H1 (cell line): ENCODE results near the gene NAP1L1. TPM values are rescaled to one million over a fixed set of nuclear protein-coding genes. Genes with fewer than 3 reads are reported as not detected.

ENCODE experiments used
- CTCF ChIA-PET: fragments of 300-600 bp; sonication (Branson Sonifier 250); formaldehyde crosslinking; loops from one replicate; lab custom pipeline; 2021; ENCODE audit not compliant: partially characterized antibody; lab: Charles Lee
- POLR2A ChIA-PET: fragments of 300-600 bp; sonication (Branson Sonifier 250); formaldehyde crosslinking; loops from one replicate; lab custom pipeline; 2021; ENCODE audit warnings: inconsistent platforms; ENCODE audit not compliant: partially characterized antibody; lab: Charles Lee
- DNase-seq, 2 experiments: peaks; one replicate each; pipeline versions ENCODE4 v3.0.0 to v3.0.0-alpha.2; 2010 to 2022; ENCODE audit warnings: low spot score in 2 of 2, low read depth in 1 of 2, mixed read lengths in 1 of 2
- FAIRE-seq: peaks from 2 replicates; lab custom pipeline; 2011; peaks lifted over from hg19 to GRCh38; lab: Jason Lieb, UNC
- H2AFZ ChIP-seq: 2 replicates; pipeline ENCODE4 v1.8.1; 2012; ENCODE audit warnings: low read length, inconsistent platforms
- H2AK5ac ChIP-seq: 2 replicates; pipeline ENCODE4 v1.6.1; 2013; ENCODE audit warnings: low read depth, low read length
- H2BK120ac ChIP-seq: replicated peaks from 2 replicates; pipeline ENCODE3; 2013; ENCODE audit warnings: low read depth, low read length, inconsistent platforms
- H2BK12ac ChIP-seq: 2 replicates; pipeline ENCODE4 v1.6.1; 2013; ENCODE audit warnings: low read depth, low read length
- H2BK15ac ChIP-seq: 2 replicates; pipeline ENCODE4 v1.6.1; 2013; ENCODE audit warnings: low read length
- H2BK20ac ChIP-seq: 2 replicates; pipeline ENCODE4 v1.6.1; 2013; ENCODE audit warnings: low read length
- H2BK5ac ChIP-seq: 2 replicates; pipeline ENCODE4 v1.6.1; 2013; ENCODE audit warnings: low read depth, low read length
- H3K14ac ChIP-seq: 2 replicates; pipeline ENCODE4 v1.6.1; 2013; ENCODE audit warnings: inconsistent platforms; ENCODE audit not compliant: insufficient read length
- H3K18ac ChIP-seq: 2 replicates; pipeline ENCODE4 v1.6.1; 2013; ENCODE audit warnings: low read length; ENCODE audit errors: extremely low read depth
- H3K23ac ChIP-seq: 2 replicates; pipeline ENCODE4 v1.6.1; 2013; ENCODE audit warnings: inconsistent platforms; ENCODE audit not compliant: insufficient read length
- H3K23me2 ChIP-seq: 2 replicates; pipeline ENCODE4 v1.6.1; 2013; ENCODE audit warnings: low read depth, low read length
- H3K27ac ChIP-seq: 2 replicates; pipeline ENCODE4 v1.6.1; 2011; ENCODE audit warnings: low read depth, low read length, inconsistent platforms
- H3K27me3 ChIP-seq, 4 experiments: replicated peaks in 1 of 4; 1 replicate in 1 of 4; 2 replicates in 3 of 4; pipeline versions ENCODE4 v1.6.1 to v1.8.1; 2011 to 2013; ENCODE audit warnings: low read length in 3 of 4, mild to moderate bottlenecking in 3 of 4, inconsistent platforms in 2 of 4, mixed read lengths in 2 of 4, moderate library complexity in 1 of 4; ENCODE audit not compliant: control insufficient read depth in 3 of 4, insufficient read depth in 3 of 4; ENCODE audit errors: extremely low read depth in 1 of 4
- H3K36me3 ChIP-seq, 4 experiments: 2 replicates each; pipeline versions ENCODE4 v1.6.1 to v1.8.1; 2011 to 2013; ENCODE audit warnings: mild to moderate bottlenecking in 4 of 4, low read length in 3 of 4, moderate library complexity in 2 of 4, control low read depth in 1 of 4, inconsistent platforms in 1 of 4; ENCODE audit not compliant: insufficient read depth in 4 of 4, control insufficient read depth in 2 of 4
- H3K4ac ChIP-seq: replicated peaks from 2 replicates; pipeline ENCODE3; 2013; ENCODE audit warnings: low read length, low read depth, mixed read lengths, inconsistent platforms; ENCODE audit not compliant: insufficient read length
- H3K4me1 ChIP-seq, 4 experiments: replicated peaks in 1 of 4; 1 replicate in 1 of 4; 2 replicates in 3 of 4; pipeline versions ENCODE4 v1.6.1 to v1.8.1; 2011 to 2013; ENCODE audit warnings: low read length in 3 of 4, inconsistent platforms in 2 of 4, mixed read lengths in 1 of 4; ENCODE audit not compliant: insufficient read depth in 4 of 4, control insufficient read depth in 3 of 4
- H3K4me2 ChIP-seq, 2 experiments: 2 replicates each; pipeline versions ENCODE4 v1.6.1 to v1.8.1; 2011 to 2013; ENCODE audit warnings: low read depth in 2 of 2, low read length in 2 of 2, control low read depth in 1 of 2, inconsistent platforms in 1 of 2, mild to moderate bottlenecking in 1 of 2; ENCODE audit not compliant: insufficient read depth in 1 of 2
- H3K4me3 ChIP-seq, 4 experiments: fragments of 200-600, 300-600 bp in 1 of 4; sonication (generic), shearing (Covaris generic), sonication (Bioruptor Twin) in 1 of 4; 2 replicates each; pipeline versions ENCODE4 v1.5.1 to v1.8.1; 2011 to 2016; ENCODE audit warnings: low read length in 4 of 4, low read depth in 3 of 4, control low read depth in 2 of 4, inconsistent platforms in 2 of 4, mild to moderate bottlenecking in 2 of 4, mixed read lengths in 1 of 4, moderate library complexity in 1 of 4; ENCODE audit not compliant: insufficient read depth in 2 of 4; ENCODE audit errors: extremely low read depth in 1 of 4
- H3K56ac ChIP-seq: replicated peaks from 2 replicates; pipeline ENCODE3; 2013; ENCODE audit warnings: low read depth, mild to moderate bottlenecking, mixed read lengths, low read length, inconsistent platforms; ENCODE audit not compliant: insufficient read length
- H3K79me1 ChIP-seq: 2 replicates; pipeline ENCODE4 v1.6.1; 2013; ENCODE audit warnings: low read depth, low read length, control low read depth
- H3K79me2 ChIP-seq, 2 experiments: 2 replicates each; pipeline versions ENCODE4 v1.6.1 to v1.8.1; 2012 to 2013; ENCODE audit warnings: low read length in 2 of 2, mild to moderate bottlenecking in 2 of 2, inconsistent platforms in 1 of 2; ENCODE audit not compliant: insufficient read depth in 2 of 2, control insufficient read depth in 1 of 2
- H3K9ac ChIP-seq, 4 experiments: replicated peaks in 1 of 4; 1 replicate in 1 of 4; 2 replicates in 3 of 4; pipeline versions ENCODE4 v1.6.1 to v1.8.1; 2011 to 2013; ENCODE audit warnings: low read depth in 3 of 4, low read length in 3 of 4, control low read depth in 2 of 4, mild to moderate bottlenecking in 2 of 4, moderate library complexity in 2 of 4, inconsistent platforms in 1 of 4; ENCODE audit errors: extremely low read depth in 1 of 4
- H3K9me3 ChIP-seq, 2 experiments: 2 replicates each; pipeline versions ENCODE4 v1.6.1 to v1.8.1; 2012 to 2013; ENCODE audit warnings: mild to moderate bottlenecking in 2 of 2, moderate library complexity in 2 of 2, control low read depth in 1 of 2, inconsistent platforms in 1 of 2, low read depth in 1 of 2, low read length in 1 of 2, mixed read lengths in 1 of 2; ENCODE audit not compliant: insufficient read depth in 2 of 2
- H4K20me1 ChIP-seq, 2 experiments: replicated peaks in 1 of 2; 2 replicates each; pipeline versions ENCODE3 to v1.8.1; 2011 to 2013; ENCODE audit warnings: inconsistent platforms in 2 of 2, low read length in 2 of 2, mild to moderate bottlenecking in 1 of 2; ENCODE audit not compliant: insufficient read depth in 2 of 2, control insufficient read depth in 1 of 2
- H4K5ac ChIP-seq: 2 replicates; pipeline ENCODE4 v1.6.1; 2013; ENCODE audit warnings: low read length, low read depth, mixed read lengths, inconsistent platforms; ENCODE audit not compliant: insufficient read length
- H4K8ac ChIP-seq: 2 replicates; pipeline ENCODE4 v1.8.0; 2013; ENCODE audit warnings: mild to moderate bottlenecking, moderate library complexity, low read length, inconsistent platforms; ENCODE audit not compliant: insufficient read depth; ENCODE audit errors: extremely low read depth
- H4K91ac ChIP-seq: replicated peaks from 2 replicates; pipeline ENCODE3; 2013; ENCODE audit warnings: low read length, mixed read lengths, inconsistent platforms; ENCODE audit not compliant: insufficient read length
- EGR1 ChIP-seq: IDR thresholded peaks from 2 replicates; pipeline ENCODE4 v1.6.1; 2011; ENCODE audit warnings: low read depth, low read length, borderline replicate concordance
- EP300 ChIP-seq, 2 experiments: IDR thresholded peaks; 1 replicate in 1 of 2; 2 replicates in 1 of 2; pipeline ENCODE4 v1.6.1; 2011 to 2012; ENCODE audit warnings: low read depth in 2 of 2, low read length in 2 of 2, mild to moderate bottlenecking in 2 of 2, borderline replicate concordance in 1 of 2, inconsistent platforms in 1 of 2, moderate library complexity in 1 of 2
- WGBS, 2 experiments: shearing (Covaris generic) in 1 of 2; methylation state at CpG; one replicate each; pipeline versions ENCODE4 v1.1.6 to v1.1.7; 2013 to 2015; ENCODE audit warnings: low lambda C conversion rate in 2 of 2, mixed read lengths in 2 of 2, inconsistent platforms in 1 of 2, low coverage in 1 of 2, missing lambda C conversion rate in 1 of 2; ENCODE audit not compliant: insufficient replicate concordance in 2 of 2, insufficient coverage in 1 of 2, insufficient read length in 1 of 2; ENCODE audit errors: extremely low coverage in 1 of 2, missing lambda C conversion rate in 1 of 2; 5-methylcytosine and 5-hydroxymethylcytosine counted together
- polyA plus RNA-seq, 7 experiments: library from polyadenylated mRNA; depleted of rRNA in 3 of 7; stranded (reverse) in 5 of 7; unstranded in 2 of 7; fragments of >200 nt in 5 of 7; fragments of 200-250 nt in 2 of 7; gene quantifications; 1 replicate in 5 of 7; 2 replicates in 1 of 7; 4 replicates in 1 of 7; pipeline versions ENCODE4 v1.2.1 to v1.2.3, GENCODE V29; 2011 to 2013; ENCODE audit warnings: missing spikeins in 2 of 7, mixed read lengths in 2 of 7
- total RNA-seq: library from RNA; stranded (reverse); fragmentation: NEBNext Ultra II Directional; extraction: Animal tissue kit (Norgen Biotek cat#: 25700); gene quantifications from 2 replicates; pipeline ENCODE4 v1.2.1, GENCODE V29; 2021

NAP1L1 gene
- total and polyA plus RNA-seq, 2 of the 8 experiments (the other 6 are each of a cell fraction or from before 2014, with no cell fraction given): 202 to 1,159 TPM

- CTCF ChIA-PET: interaction anchor here (1.1 kb wide), 1 partner anchor 9 kb away, joined by 5 read pairs; no protein-coding TSS in a partner anchor
- POLR2A ChIA-PET: interaction anchor here (1.5 kb wide), 1 partner anchor 23 kb away, joined by 3 read pairs; the partner anchor contains the start of gene NAP1L1
Measured at GRCh38 chr12:76106631-76107030, 22.1 kb upstream of the NAP1L1 start.

More at GRCh38 chr12:76106631-76107030, 22.1 kb upstream of the NAP1L1 start:
- Histone ChIP-seq H3K27me3 (no peaks in the 10 kb centered on the region), H3K79me1 (no peaks in the 10 kb centered on the region), H3K36me3 (no peaks in the 10 kb centered on the region), H3K4me2 (no peak overlapping the region), H3K4me3 (no peak overlapping the region), H2BK20ac (no peak overlapping the region), H3K18ac (no peak overlapping the region), H2AK5ac (no peak overlapping the region), H2BK15ac (no peak overlapping the region), H4K91ac (no peak overlapping the region), H4K5ac (no peak overlapping the region), H3K14ac (no peak overlapping the region), H2BK12ac (no peak overlapping the region), H3K56ac (no peak overlapping the region), H4K8ac (no peak overlapping the region), H3K4me1 (peaks cover 3 to 9% (median 6%) of the 10 kb centered on the region in 4 experiments; a peak in 5 of 7 replicates), H2BK5ac (no peak overlapping the region), H3K79me2 (no peaks in the 10 kb centered on the region), H2AFZ (no peak overlapping the region), H3K9ac (no peak overlapping the region), H3K9me3 (no peaks in the 10 kb centered on the region), H3K27ac (no peak overlapping the region), H3K4ac (no peak overlapping the region), H3K23me2 (no peaks in the 10 kb centered on the region), H4K20me1 (no peaks in the 10 kb centered on the region), H3K23ac (no peak overlapping the region), H2BK120ac (no peak overlapping the region)
- FAIRE-seq: no peak
- TF ChIP-seq EGR1 (no peak), EP300 (IDR thresholded peaks at IDR 0.05; ENCODE audit: borderline replicate concordance in 1 of 2, low read depth in 2 of 2, low read length in 2 of 2) (no peak)
- no peak for DNase-seq
- 62% methylated on average over 3 of the region's 3 CpGs; no CpG with 5 or more reads in 1 of the 2 experiments for WGBS, 2 experiments
